ENCODE results near the gene WDR70.
A peak's percentile ranks its signal among the peaks of the same experiment; 100 is the strongest.
"Not testable (repeated sequence)": the region's sequence is repeated elsewhere in the genome, so short reads cannot be mapped to it uniquely, and the experiment has no call there.

The WDR70 gene

GRCh38 chr5:37379100-37379628, at the start of gene WDR70:
WDR70 (plus strand) TSS chr5:37379318; CDS start chr5:37379368, 50 bp downstream.
- H3K4me3 ChIP-seq (ENCODE audit: low read depth, low read length) = peak within 1 kb of the TSS; percentile 76
- TF ChIP-seq CTCF (IDR thresholded peaks at IDR 0.05; ENCODE audit: low read depth, low read length) = peak; percentile 60

GRCh38 chr5:37334754-37335153, 44.4 kb upstream of the WDR70 start:
- not testable (repeated sequence) for H3K4me3 ChIP-seq (ENCODE audit: low read depth, low read length)

GRCh38 chr5:37342741-37343140, 36.4 kb upstream of the WDR70 start:
- not testable (repeated sequence) for H3K4me3 ChIP-seq (ENCODE audit: low read depth, low read length)

GRCh38 chr5:37355161-37355560, 24.0 kb upstream of the WDR70 start:
- no peak for TF ChIP-seq CTCF (IDR thresholded peaks at IDR 0.05; ENCODE audit: low read depth, low read length)
- no peak overlapping the region for H3K4me3 ChIP-seq (ENCODE audit: low read depth, low read length)

GRCh38 chr5:37370550-37370863, 8.6 kb upstream of the WDR70 start:
- H3K4me3 ChIP-seq (ENCODE audit: low read depth, low read length) = peak overlapping the region; percentile 80
- no peak for TF ChIP-seq CTCF (IDR thresholded peaks at IDR 0.05; ENCODE audit: low read depth, low read length)

- TF ChIP-seq CTCF (IDR thresholded peaks at IDR 0.05; ENCODE audit: low read depth, low read length) = no peak
- H3K4me3 ChIP-seq (ENCODE audit: low read depth, low read length) = peak within 1 kb of the TSS; percentile 80
Observed at GRCh38 chr5:37370864-37371726, 8.0 kb upstream of the WDR70 start, which contains the start of gene NUP155. NUP155 (minus strand) TSS chr5:37371106; CDS start chr5:37370977, 129 bp downstream.

GRCh38 chr5:37375091-37375490, 4.0 kb upstream of the WDR70 start:
- no peak for TF ChIP-seq CTCF (IDR thresholded peaks at IDR 0.05; ENCODE audit: low read depth, low read length)
- H3K4me3 ChIP-seq (ENCODE audit: low read depth, low read length) = no peak overlapping the region

GRCh38 chr5:37378066-37378465, 1.1 kb upstream of the WDR70 start:
- not testable (repeated sequence) for H3K4me3 ChIP-seq (ENCODE audit: low read depth, low read length)

GRCh38 chr5:37391591-37391990, 12.5 kb downstream of the WDR70 start:
- TF ChIP-seq CTCF (IDR thresholded peaks at IDR 0.05; ENCODE audit: low read depth, low read length) = no peak
- no peak overlapping the region for H3K4me3 ChIP-seq (ENCODE audit: low read depth, low read length)
